ENCODE data around the gene RELN. TPM values are rescaled to one million over a fixed set of nuclear protein-coding genes. Genes with fewer than 3 reads are reported as not detected.

Gene RELN
- polyA plus RNA-seq, 2 donors = 0.10 to 0.65 TPM

GRCh38 chr7:103867874-103868273 lies 121.6 kb downstream of the RELN start:
- Histone ChIP-seq H3K4me3 (ENCODE audit: low read depth in 1 of 2, low read length in 2 of 2) (no peak overlapping the region), H3K36me3 (ENCODE audit: control insufficient read depth in 2 of 2, insufficient read depth in 2 of 2, low read length in 1 of 2) (no peaks in the 10 kb centered on the region), H3K27me3 (ENCODE audit: control insufficient read depth in 1 of 2, insufficient read depth in 2 of 2, low read length in 2 of 2) (no peaks in the 10 kb centered on the region), H3K27ac (ENCODE audit: low read depth in 2 of 2, low read length in 1 of 2) (no peak overlapping the region), H3K9me3 (ENCODE audit: control insufficient read depth in 2 of 2, insufficient read depth in 1 of 2, low read depth in 1 of 2, low read length in 1 of 2) (no peaks in the 10 kb centered on the region), H3K4me1 (ENCODE audit: control insufficient read depth in 2 of 2, insufficient read depth in 2 of 2, low read length in 1 of 2) (no peaks in the 10 kb centered on the region)
- 67 to 79% methylated on average over 2 of the region's 2 CpGs for WGBS, 2 donors

DNA sequence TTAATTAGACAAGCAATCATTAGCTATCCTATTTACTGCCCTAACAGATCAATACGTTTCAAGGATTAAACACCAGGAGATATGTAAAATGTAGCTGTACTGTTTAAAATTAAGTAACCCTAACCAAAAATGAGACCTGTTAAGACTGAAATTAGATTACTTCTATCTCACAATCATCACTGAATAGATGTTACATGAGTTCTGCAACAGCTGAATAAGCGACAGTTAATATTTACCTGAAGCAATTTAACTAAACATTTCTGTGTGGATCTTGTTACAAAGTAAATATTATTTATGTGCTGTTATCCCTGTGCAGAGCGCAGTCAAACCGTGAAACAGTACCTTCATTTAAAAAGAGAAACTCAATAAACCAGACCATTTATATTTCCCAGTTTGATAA lies 122.5 kb downstream of the RELN start:
- H3K27ac ChIP-seq (ENCODE audit: low read depth in 2 of 2, low read length in 1 of 2) = no peak overlapping the region
- H3K4me1 ChIP-seq (ENCODE audit: control insufficient read depth in 2 of 2, insufficient read depth in 2 of 2, low read length in 1 of 2) = no peaks in the 10 kb centered on the region
- H3K27me3 ChIP-seq (ENCODE audit: control insufficient read depth in 1 of 2, insufficient read depth in 2 of 2, low read length in 2 of 2) = no peaks in the 10 kb centered on the region
- H3K9me3 ChIP-seq (ENCODE audit: control insufficient read depth in 2 of 2, insufficient read depth in 1 of 2, low read depth in 1 of 2, low read length in 1 of 2) = no peaks in the 10 kb centered on the region
- 40 to 45% methylated on average over 4 of the region's 4 CpGs for WGBS, 2 donors
- no peaks in the 10 kb centered on the region for H3K36me3 ChIP-seq (ENCODE audit: control insufficient read depth in 2 of 2, insufficient read depth in 2 of 2, low read length in 1 of 2)
- H3K4me3 ChIP-seq (ENCODE audit: low read depth in 1 of 2, low read length in 2 of 2) = no peak overlapping the region

GRCh38 chr7:103865442-103865841 lies 124.0 kb downstream of the RELN start:
- WGBS, 2 donors = 83% methylated on average over 5 of the region's 5 CpGs

DNA sequence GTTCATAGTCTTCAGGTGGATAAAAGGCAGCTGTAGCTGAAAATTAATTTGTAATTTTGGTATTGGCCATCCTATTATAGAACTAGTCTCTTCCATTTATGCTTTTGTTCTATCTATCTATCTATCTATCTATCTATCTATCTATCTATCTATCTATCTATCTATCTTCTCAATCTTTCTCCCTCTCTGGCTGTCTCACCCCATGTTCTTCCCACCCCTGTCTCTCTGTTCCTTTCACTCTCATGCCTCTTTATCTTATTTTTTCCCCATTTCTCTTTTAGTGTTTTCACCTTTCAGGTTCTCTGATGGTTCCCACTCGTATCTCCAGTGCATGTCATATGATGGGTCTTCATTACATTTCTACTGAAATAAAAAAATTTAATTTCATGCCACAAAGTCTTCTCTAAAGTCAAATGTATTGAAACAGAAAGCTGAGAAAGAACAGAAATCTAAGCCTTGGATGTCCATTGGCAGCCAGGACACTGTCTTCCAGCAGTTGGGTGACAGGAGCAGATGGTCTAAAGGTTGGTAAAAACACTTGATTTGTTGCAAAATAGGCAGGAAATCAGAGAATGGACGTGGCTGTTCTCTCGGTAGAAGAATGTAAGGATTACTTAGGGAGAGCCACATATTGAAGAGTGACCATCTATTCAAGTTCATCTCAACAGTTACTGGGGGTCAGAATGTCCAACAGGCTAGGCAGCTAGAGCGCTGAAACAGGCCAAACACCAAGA lies 127.0 kb downstream of the RELN start:
- no peaks in the 10 kb centered on the region for H3K9me3 ChIP-seq (ENCODE audit: control insufficient read depth in 2 of 2, insufficient read depth in 1 of 2, low read depth in 1 of 2, low read length in 1 of 2)
- no peaks in the 10 kb centered on the region for H3K27me3 ChIP-seq (ENCODE audit: control insufficient read depth in 1 of 2, insufficient read depth in 2 of 2, low read length in 2 of 2)
- H3K36me3 ChIP-seq (ENCODE audit: control insufficient read depth in 2 of 2, insufficient read depth in 2 of 2, low read length in 1 of 2) = no peaks in the 10 kb centered on the region
- H3K4me1 ChIP-seq (ENCODE audit: control insufficient read depth in 2 of 2, insufficient read depth in 2 of 2, low read length in 1 of 2) = no peaks in the 10 kb centered on the region
- no peak overlapping the region for H3K27ac ChIP-seq (ENCODE audit: low read depth in 2 of 2, low read length in 1 of 2)
- H3K4me3 ChIP-seq (ENCODE audit: low read depth in 1 of 2, low read length in 2 of 2) = no peak overlapping the region
- 67 to 73% methylated on average over 4 of the region's 4 CpGs for WGBS, 2 donors

More at GRCh38 chr7:103865442-103865841, 124.0 kb downstream of the RELN start:
- Histone ChIP-seq H3K4me3 (ENCODE audit: low read depth in 1 of 2, low read length in 2 of 2) (no peak overlapping the region), H3K27ac (ENCODE audit: low read depth in 2 of 2, low read length in 1 of 2) (no peak overlapping the region), H3K9me3 (ENCODE audit: control insufficient read depth in 2 of 2, insufficient read depth in 1 of 2, low read depth in 1 of 2, low read length in 1 of 2) (no peaks in the 10 kb centered on the region), H3K36me3 (ENCODE audit: control insufficient read depth in 2 of 2, insufficient read depth in 2 of 2, low read length in 1 of 2) (no peaks in the 10 kb centered on the region), H3K4me1 (ENCODE audit: control insufficient read depth in 2 of 2, insufficient read depth in 2 of 2, low read length in 1 of 2) (no peaks in the 10 kb centered on the region), H3K27me3 (ENCODE audit: control insufficient read depth in 1 of 2, insufficient read depth in 2 of 2, low read length in 2 of 2) (no peaks in the 10 kb centered on the region)

DNA sequence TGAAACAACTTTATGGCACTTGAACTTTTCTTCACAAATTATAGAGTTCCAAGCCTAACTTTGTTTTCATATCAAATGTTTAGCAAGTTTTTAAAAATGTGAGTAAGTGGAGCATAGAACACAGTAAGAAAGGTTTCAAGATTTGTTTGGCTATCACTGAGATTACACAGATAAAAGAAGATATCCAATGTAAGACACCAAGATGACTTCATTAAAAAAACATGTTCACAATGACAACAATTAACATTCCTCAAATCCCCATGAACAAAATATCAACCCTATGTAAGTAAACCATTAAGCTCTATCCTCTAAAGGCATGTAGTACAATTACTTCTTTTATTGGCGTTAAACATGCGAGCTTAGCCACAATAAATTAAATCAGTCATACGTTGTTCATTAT lies 129.7 kb downstream of the RELN start:
- 74 to 85% methylated on average over 3 of the region's 3 CpGs for WGBS, 2 donors
- Histone ChIP-seq H3K27ac (ENCODE audit: low read depth in 2 of 2, low read length in 1 of 2) (no peak overlapping the region), H3K36me3 (ENCODE audit: control insufficient read depth in 2 of 2, insufficient read depth in 2 of 2, low read length in 1 of 2) (no peaks in the 10 kb centered on the region), H3K4me3 (ENCODE audit: low read depth in 1 of 2, low read length in 2 of 2) (no peak overlapping the region), H3K9me3 (ENCODE audit: control insufficient read depth in 2 of 2, insufficient read depth in 1 of 2, low read depth in 1 of 2, low read length in 1 of 2) (no peaks in the 10 kb centered on the region), H3K4me1 (ENCODE audit: control insufficient read depth in 2 of 2, insufficient read depth in 2 of 2, low read length in 1 of 2) (no peaks in the 10 kb centered on the region), H3K27me3 (ENCODE audit: control insufficient read depth in 1 of 2, insufficient read depth in 2 of 2, low read length in 2 of 2) (no peaks in the 10 kb centered on the region)

- Histone ChIP-seq H3K36me3 (ENCODE audit: control insufficient read depth in 2 of 2, insufficient read depth in 2 of 2, low read length in 1 of 2) (no peaks in the 10 kb centered on the region), H3K9me3 (ENCODE audit: control insufficient read depth in 2 of 2, insufficient read depth in 1 of 2, low read depth in 1 of 2, low read length in 1 of 2) (no peaks in the 10 kb centered on the region), H3K4me3 (ENCODE audit: low read depth in 1 of 2, low read length in 2 of 2) (no peak overlapping the region), H3K27me3 (ENCODE audit: control insufficient read depth in 1 of 2, insufficient read depth in 2 of 2, low read length in 2 of 2) (no peaks in the 10 kb centered on the region), H3K27ac (ENCODE audit: low read depth in 2 of 2, low read length in 1 of 2) (no peak overlapping the region), H3K4me1 (ENCODE audit: control insufficient read depth in 2 of 2, insufficient read depth in 2 of 2, low read length in 1 of 2) (no peaks in the 10 kb centered on the region)
- 34 to 50% methylated on average over 4 of the region's 4 CpGs for WGBS, 2 donors
These were observed 132.0 kb downstream of the RELN start for GRCh38 chr7:103857435-103857834.

- Histone ChIP-seq H3K27ac (ENCODE audit: low read depth in 2 of 2, low read length in 1 of 2) (no peak overlapping the region), H3K27me3 (ENCODE audit: control insufficient read depth in 1 of 2, insufficient read depth in 2 of 2, low read length in 2 of 2) (no peaks in the 10 kb centered on the region), H3K4me3 (ENCODE audit: low read depth in 1 of 2, low read length in 2 of 2) (no peak overlapping the region), H3K9me3 (ENCODE audit: control insufficient read depth in 2 of 2, insufficient read depth in 1 of 2, low read depth in 1 of 2, low read length in 1 of 2) (no peaks in the 10 kb centered on the region), H3K36me3 (ENCODE audit: control insufficient read depth in 2 of 2, insufficient read depth in 2 of 2, low read length in 1 of 2) (no peaks in the 10 kb centered on the region), H3K4me1 (ENCODE audit: control insufficient read depth in 2 of 2, insufficient read depth in 2 of 2, low read length in 1 of 2) (no peaks in the 10 kb centered on the region)
These were observed 132.5 kb downstream of the RELN start for GRCh38 chr7:103856929-103857328.

GRCh38 chr7:103855671-103856070 lies 133.8 kb downstream of the RELN start:
- no peak overlapping the region for H3K4me3 ChIP-seq (ENCODE audit: low read depth in 1 of 2, low read length in 2 of 2)
- no peaks in the 10 kb centered on the region for H3K9me3 ChIP-seq (ENCODE audit: control insufficient read depth in 2 of 2, insufficient read depth in 1 of 2, low read depth in 1 of 2, low read length in 1 of 2)
- no peaks in the 10 kb centered on the region for H3K36me3 ChIP-seq (ENCODE audit: control insufficient read depth in 2 of 2, insufficient read depth in 2 of 2, low read length in 1 of 2)
- no peaks in the 10 kb centered on the region for H3K27me3 ChIP-seq (ENCODE audit: control insufficient read depth in 1 of 2, insufficient read depth in 2 of 2, low read length in 2 of 2)
- no peak overlapping the region for H3K27ac ChIP-seq (ENCODE audit: low read depth in 2 of 2, low read length in 1 of 2)
- H3K4me1 ChIP-seq (ENCODE audit: control insufficient read depth in 2 of 2, insufficient read depth in 2 of 2, low read length in 1 of 2) = no peaks in the 10 kb centered on the region

GRCh38 chr7:103854611-103855010 lies 134.8 kb downstream of the RELN start:
- Histone ChIP-seq H3K9me3 (ENCODE audit: control insufficient read depth in 2 of 2, insufficient read depth in 1 of 2, low read depth in 1 of 2, low read length in 1 of 2) (peaks cover 0 to 3% of the 10 kb centered on the region in 2 donors), H3K4me1 (ENCODE audit: control insufficient read depth in 2 of 2, insufficient read depth in 2 of 2, low read length in 1 of 2) (no peaks in the 10 kb centered on the region), H3K36me3 (ENCODE audit: control insufficient read depth in 2 of 2, insufficient read depth in 2 of 2, low read length in 1 of 2) (no peaks in the 10 kb centered on the region), H3K4me3 (ENCODE audit: low read depth in 1 of 2, low read length in 2 of 2) (no peak overlapping the region), H3K27me3 (ENCODE audit: control insufficient read depth in 1 of 2, insufficient read depth in 2 of 2, low read length in 2 of 2) (no peaks in the 10 kb centered on the region), H3K27ac (ENCODE audit: low read depth in 2 of 2, low read length in 1 of 2) (no peak overlapping the region)
- WGBS, 2 donors = 61 to 67% methylated on average over 3 of the region's 3 CpGs

DNA sequence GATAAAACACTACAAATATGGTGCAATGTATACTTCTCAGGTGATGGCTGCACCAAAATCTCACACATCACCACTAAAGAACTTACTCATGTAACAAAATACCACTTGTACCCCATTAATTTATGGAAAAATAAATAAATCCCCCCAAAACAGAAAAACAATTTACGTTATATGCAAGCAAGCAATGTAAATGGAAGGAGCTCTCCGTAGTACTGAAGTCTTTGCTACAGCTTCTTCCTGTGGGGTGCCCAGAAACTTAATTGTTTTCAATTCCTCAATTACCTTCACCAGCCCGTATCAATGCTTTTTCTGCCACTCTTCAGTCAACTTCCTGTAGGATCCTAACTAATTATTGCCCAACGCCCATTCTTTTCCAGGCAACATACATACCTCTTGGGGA lies 138.1 kb downstream of the RELN start:
- no peak overlapping the region for H3K27ac ChIP-seq (ENCODE audit: low read depth in 2 of 2, low read length in 1 of 2)
- no peaks in the 10 kb centered on the region for H3K36me3 ChIP-seq (ENCODE audit: control insufficient read depth in 2 of 2, insufficient read depth in 2 of 2, low read length in 1 of 2)
- H3K9me3 ChIP-seq (ENCODE audit: control insufficient read depth in 2 of 2, insufficient read depth in 1 of 2, low read depth in 1 of 2, low read length in 1 of 2) = peaks cover 0 to 3% of the 10 kb centered on the region in 2 donors
- H3K4me1 ChIP-seq (ENCODE audit: control insufficient read depth in 2 of 2, insufficient read depth in 2 of 2, low read length in 1 of 2) = no peaks in the 10 kb centered on the region
- 53 to 65% methylated on average over 4 of the region's 4 CpGs for WGBS, 2 donors
- H3K27me3 ChIP-seq (ENCODE audit: control insufficient read depth in 1 of 2, insufficient read depth in 2 of 2, low read length in 2 of 2) = no peaks in the 10 kb centered on the region
- no peak overlapping the region for H3K4me3 ChIP-seq (ENCODE audit: low read depth in 1 of 2, low read length in 2 of 2)
